Kidney epithelial cell (primary cell): ENCODE measurements around the gene KLHL29. TPM values are rescaled to one million over a fixed set of nuclear protein-coding genes. Genes with fewer than 3 reads are reported as not detected.
A peak's percentile ranks its signal among the peaks of the same experiment; 100 is the strongest.

Experiments
- DNase-seq: peaks from one replicate; pipeline ENCODE4 v3.0.0-alpha.2; 2010; ENCODE audit warnings: low read depth
- H3K27me3 ChIP-seq: 2 replicates; pipeline ENCODE4 v1.6.0; 2011; ENCODE audit warnings: low read length; ENCODE audit not compliant: control insufficient read depth, insufficient read depth
- H3K36me3 ChIP-seq: 2 replicates; pipeline ENCODE4 v1.5.1; 2011; ENCODE audit warnings: low read length; ENCODE audit not compliant: control insufficient read depth, insufficient read depth
- H3K4me3 ChIP-seq: 2 replicates; pipeline ENCODE4 v1.5.1; 2011; ENCODE audit warnings: low read depth, mild to moderate bottlenecking, control low read depth, low read length
- total RNA-seq: library from RNA; depleted of rRNA; stranded (reverse); fragments of >200 nt; gene quantifications from 2 replicates; pipeline ENCODE4 v1.2.3, GENCODE V29; 2015
- TF ChIP-seq, protein P1 (sequence below): IDR thresholded peaks from 2 replicates; pipeline ENCODE4 v1.5.1; 2011; ENCODE audit warnings: mild to moderate bottlenecking, moderate library complexity, low read length, control low read depth, inconsistent platforms; ENCODE audit not compliant: insufficient read depth, poor library complexity, severe bottlenecking

Gene KLHL29
- total RNA-seq, 1 donor from 2014 or later: 12.4 TPM

DNA sequence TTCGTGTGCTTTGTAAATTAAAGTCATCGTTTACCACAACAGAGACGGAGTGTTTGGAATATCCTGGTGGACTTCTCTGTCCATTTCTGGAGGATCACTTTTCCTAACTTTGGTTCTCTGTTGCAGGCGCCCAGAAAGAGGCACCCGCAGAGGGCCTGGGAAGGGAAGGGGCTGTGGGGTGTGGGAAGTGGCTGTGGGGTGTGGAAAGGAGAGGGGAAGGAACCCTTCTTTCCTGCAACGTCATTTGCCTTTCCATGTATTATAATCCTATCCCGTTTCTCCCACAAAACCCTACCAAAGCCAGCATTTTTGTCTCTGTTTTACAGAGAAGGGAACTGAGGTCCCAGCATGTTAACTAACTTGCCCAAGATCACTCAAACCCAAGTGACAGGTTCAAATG lies 210.0 kb downstream of the KLHL29 start:
- H3K36me3 ChIP-seq: no peaks in the 10 kb centered on the region
- no peak overlapping the region for H3K4me3 ChIP-seq
- no peak for DNase-seq
- TF ChIP-seq, protein P1, sequence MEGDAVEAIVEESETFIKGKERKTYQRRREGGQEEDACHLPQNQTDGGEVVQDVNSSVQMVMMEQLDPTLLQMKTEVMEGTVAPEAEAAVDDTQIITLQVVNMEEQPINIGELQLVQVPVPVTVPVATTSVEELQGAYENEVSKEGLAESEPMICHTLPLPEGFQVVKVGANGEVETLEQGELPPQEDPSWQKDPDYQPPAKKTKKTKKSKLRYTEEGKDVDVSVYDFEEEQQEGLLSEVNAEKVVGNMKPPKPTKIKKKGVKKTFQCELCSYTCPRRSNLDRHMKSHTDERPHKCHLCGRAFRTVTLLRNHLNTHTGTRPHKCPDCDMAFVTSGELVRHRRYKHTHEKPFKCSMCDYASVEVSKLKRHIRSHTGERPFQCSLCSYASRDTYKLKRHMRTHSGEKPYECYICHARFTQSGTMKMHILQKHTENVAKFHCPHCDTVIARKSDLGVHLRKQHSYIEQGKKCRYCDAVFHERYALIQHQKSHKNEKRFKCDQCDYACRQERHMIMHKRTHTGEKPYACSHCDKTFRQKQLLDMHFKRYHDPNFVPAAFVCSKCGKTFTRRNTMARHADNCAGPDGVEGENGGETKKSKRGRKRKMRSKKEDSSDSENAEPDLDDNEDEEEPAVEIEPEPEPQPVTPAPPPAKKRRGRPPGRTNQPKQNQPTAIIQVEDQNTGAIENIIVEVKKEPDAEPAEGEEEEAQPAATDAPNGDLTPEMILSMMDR: no peak
- no peaks in the 10 kb centered on the region for H3K27me3 ChIP-seq

GRCh38 chr2:23595601-23596251 lies 210.7 kb downstream of the KLHL29 start:
- H3K27me3 ChIP-seq: no peaks in the 10 kb centered on the region
- H3K36me3 ChIP-seq: no peaks in the 10 kb centered on the region
- TF ChIP-seq, protein P1: no peak
- H3K4me3 ChIP-seq: no peak overlapping the region
- peak; percentile 49 for DNase-seq

DNA sequence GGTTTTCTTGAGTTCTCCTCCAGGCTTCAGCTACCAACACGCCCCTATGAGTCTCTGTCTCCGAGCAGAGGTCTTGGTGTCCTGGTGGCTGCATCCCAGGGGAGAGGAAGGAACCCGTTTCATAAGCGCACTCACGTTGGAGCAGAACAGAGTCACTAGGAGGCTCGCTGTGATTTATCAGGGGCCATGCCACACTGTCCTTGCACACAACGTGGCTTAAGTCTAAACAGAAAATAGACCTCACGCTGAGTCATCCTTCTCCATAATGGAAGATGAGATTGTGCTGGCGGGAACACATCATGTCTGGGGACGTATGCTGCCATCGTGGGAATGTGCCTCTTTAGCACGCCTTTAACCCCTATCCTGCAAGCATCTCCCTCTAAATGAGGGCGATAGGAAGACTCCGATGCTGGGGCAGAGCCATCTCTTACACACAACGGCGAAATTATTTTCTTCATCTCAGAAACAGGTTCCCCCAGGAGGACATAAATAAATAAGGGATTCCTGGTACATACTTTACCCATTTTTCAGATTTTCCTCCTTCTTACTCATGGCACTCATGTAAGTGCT lies 211.4 kb downstream of the KLHL29 start:
- TF ChIP-seq, protein P1: no peak
- DNase-seq: no peak
- H3K36me3 ChIP-seq: no peaks in the 10 kb centered on the region
- H3K4me3 ChIP-seq: no peak overlapping the region
- no peaks in the 10 kb centered on the region for H3K27me3 ChIP-seq

DNA sequence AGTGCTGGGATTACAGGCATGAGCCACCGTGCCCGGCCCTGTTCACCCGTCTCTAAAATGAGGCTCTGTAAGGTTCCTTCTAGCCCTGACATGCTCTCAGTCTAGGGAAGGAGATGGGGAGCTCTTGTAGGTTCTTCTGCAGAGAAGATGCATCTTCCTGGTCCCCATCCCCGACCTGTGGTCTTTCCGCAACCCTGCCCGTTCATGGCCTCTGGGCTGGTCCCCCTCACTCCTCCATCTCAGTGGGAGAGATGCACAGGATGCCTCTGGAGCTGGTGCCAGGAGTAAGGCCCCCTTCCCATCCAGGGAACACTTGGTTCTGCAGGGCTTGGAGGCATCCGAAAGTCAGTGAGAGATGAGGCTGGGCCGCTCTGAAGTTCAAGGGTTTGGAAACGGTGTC lies 212.7 kb downstream of the KLHL29 start:
- Histone ChIP-seq H3K4me3 (no peak overlapping the region), H3K27me3 (no peaks in the 10 kb centered on the region), H3K36me3 (no peaks in the 10 kb centered on the region)
- no peak for DNase-seq
- TF ChIP-seq, protein P1: no peak

- TF ChIP-seq, protein P1: no peak
- no peak overlapping the region for H3K4me3 ChIP-seq
- no peak for DNase-seq
- no peaks in the 10 kb centered on the region for H3K36me3 ChIP-seq
- no peaks in the 10 kb centered on the region for H3K27me3 ChIP-seq
These were observed 214.0 kb downstream of the KLHL29 start for GRCh38 chr2:23599006-23599405.

DNA sequence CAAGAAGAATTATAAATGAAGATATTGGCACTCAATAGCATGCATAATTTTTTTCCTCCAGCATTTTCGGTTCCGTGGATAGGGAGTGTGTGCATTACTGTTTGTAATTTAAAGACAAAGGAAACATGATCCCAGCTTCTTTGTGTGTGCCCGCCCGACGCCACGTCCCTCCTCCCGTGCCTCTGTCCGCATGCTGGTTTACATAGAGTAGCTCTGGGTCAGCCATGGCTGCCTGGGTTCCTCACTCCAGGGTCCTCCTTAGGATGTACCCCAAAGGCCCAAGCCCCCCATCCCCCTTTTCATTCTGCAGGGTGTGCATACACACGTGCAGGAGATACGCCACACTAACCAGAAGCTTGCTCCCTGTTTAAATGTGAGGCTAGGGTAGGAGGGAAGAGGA lies 214.7 kb downstream of the KLHL29 start:
- Histone ChIP-seq H3K36me3 (no peaks in the 10 kb centered on the region), H3K27me3 (no peaks in the 10 kb centered on the region), H3K4me3 (no peak overlapping the region)
- DNase-seq: no peak
- TF ChIP-seq, protein P1: no peak
